H9 (cell line): ENCODE data around the gene ACOT7. TPM values are rescaled to one million over a fixed set of nuclear protein-coding genes. Genes with fewer than 3 reads are reported as not detected.

Experiments used
- DNase-seq: peaks from one replicate; pipeline ENCODE4 v3.0.0-alpha.2; 2017
- H2AFZ ChIP-seq: one replicate; pipeline ENCODE4 v1.6.1; 2013; ENCODE audit warnings: mild to moderate bottlenecking, low read length, control low read depth, moderate library complexity
- H2AK5ac ChIP-seq: 2 replicates; pipeline ENCODE4 v1.6.1; 2013; ENCODE audit warnings: low read length, control low read depth, mixed read lengths; ENCODE audit not compliant: insufficient read length
- H2BK120ac ChIP-seq: one replicate; pipeline ENCODE4 v1.6.1; 2013; ENCODE audit warnings: low read depth, mild to moderate bottlenecking, low read length, control low read depth, inconsistent platforms; ENCODE audit not compliant: poor library complexity, severe bottlenecking
- H2BK12ac ChIP-seq: 2 replicates; pipeline ENCODE4 v1.6.1; 2013; ENCODE audit warnings: low read length, control low read depth, mixed read lengths, low read depth; ENCODE audit not compliant: insufficient read length
- H2BK15ac ChIP-seq: 2 replicates; pipeline ENCODE4 v1.6.1; 2013; ENCODE audit warnings: low read depth, low read length, control low read depth
- H2BK20ac ChIP-seq: one replicate; pipeline ENCODE4 v1.6.1; 2013; ENCODE audit warnings: low read depth, mild to moderate bottlenecking, low read length, control low read depth, inconsistent platforms; ENCODE audit not compliant: poor library complexity, severe bottlenecking
- H2BK5ac ChIP-seq: 2 replicates; pipeline ENCODE4 v1.6.1; 2013; ENCODE audit warnings: low read length, control low read depth, mixed read lengths; ENCODE audit not compliant: insufficient read length
- H3K14ac ChIP-seq: 2 replicates; pipeline ENCODE4 v1.6.1; 2013; ENCODE audit warnings: low read length, control low read depth; ENCODE audit not compliant: insufficient read depth
- H3K18ac ChIP-seq: 2 replicates; pipeline ENCODE4 v1.6.1; 2013; ENCODE audit warnings: low read depth, mild to moderate bottlenecking, mixed read lengths, low read length, control low read depth; ENCODE audit not compliant: insufficient read length
- H3K23ac ChIP-seq: 2 replicates; pipeline ENCODE4 v1.6.1; 2013; ENCODE audit warnings: low read length, control low read depth, mixed read lengths, low read depth; ENCODE audit not compliant: insufficient read length
- H3K23me2 ChIP-seq: 2 replicates; pipeline ENCODE4 v1.6.1; 2013; ENCODE audit warnings: low read depth, mild to moderate bottlenecking, mixed read lengths, low read length, control low read depth; ENCODE audit not compliant: insufficient read length, poor library complexity, severe bottlenecking
- H3K27ac ChIP-seq: 2 replicates; pipeline ENCODE4 v1.5.1; 2013; ENCODE audit warnings: low read length, control low read depth, mixed read lengths, low read depth; ENCODE audit not compliant: insufficient read length
- H3K27me3 ChIP-seq: 2 replicates; pipeline ENCODE4 v1.6.1; 2013; ENCODE audit warnings: low read length, control low read depth, inconsistent platforms; ENCODE audit not compliant: insufficient read depth
- H3K4ac ChIP-seq: 2 replicates; pipeline ENCODE4 v1.6.1; 2013; ENCODE audit warnings: low read depth, mild to moderate bottlenecking, control low read depth, inconsistent platforms, low read length, moderate library complexity
- H3K4me1 ChIP-seq: 2 replicates; pipeline ENCODE4 v1.6.1; 2013; ENCODE audit warnings: low read length, control low read depth, inconsistent platforms; ENCODE audit not compliant: insufficient read depth
- H3K4me2 ChIP-seq: 2 replicates; pipeline ENCODE4 v1.6.1; 2013; ENCODE audit warnings: low read length, control low read depth, mixed read lengths; ENCODE audit not compliant: insufficient read length, insufficient read depth
- H3K56ac ChIP-seq: 2 replicates; pipeline ENCODE4 v1.6.1; 2013; ENCODE audit warnings: low read depth, mild to moderate bottlenecking, mixed read lengths, low read length, control low read depth; ENCODE audit not compliant: insufficient read length
- H3K79me1 ChIP-seq: 2 replicates; pipeline ENCODE4 v1.6.1; 2013; ENCODE audit warnings: low read depth, mild to moderate bottlenecking, moderate library complexity, low read length, control low read depth, inconsistent platforms; ENCODE audit not compliant: insufficient read depth, poor library complexity, severe bottlenecking
- H3K79me2 ChIP-seq: 2 replicates; pipeline ENCODE4 v1.6.1; 2013; ENCODE audit warnings: low read length, control low read depth, inconsistent platforms; ENCODE audit not compliant: insufficient read depth
- H3K9ac ChIP-seq: 2 replicates; pipeline ENCODE4 v1.6.1; 2013; ENCODE audit warnings: low read length, control low read depth, mixed read lengths; ENCODE audit not compliant: insufficient read length; ENCODE audit errors: extremely low read depth
- H3K9me3 ChIP-seq: one replicate; pipeline ENCODE4 v1.6.1; 2013; ENCODE audit warnings: low read depth, low read length, inconsistent platforms; ENCODE audit not compliant: control insufficient read depth
- H3T11ph ChIP-seq: one replicate; pipeline ENCODE4 v1.6.1; 2013; ENCODE audit warnings: mild to moderate bottlenecking, low read length, control low read depth, inconsistent platforms
- H4K20me1 ChIP-seq: one replicate; pipeline ENCODE4 v1.6.1; 2013; ENCODE audit not compliant: control insufficient read depth, insufficient read length, insufficient read depth
- H4K5ac ChIP-seq: 2 replicates; pipeline ENCODE4 v1.6.1; 2013; ENCODE audit warnings: low read depth, mild to moderate bottlenecking, mixed read lengths, low read length, control low read depth; ENCODE audit not compliant: insufficient read length
- H4K8ac ChIP-seq: replicated peaks from 2 replicates; pipeline ENCODE4 v1.6.1; 2013; ENCODE audit warnings: low read length, control low read depth, mixed read lengths, low read depth; ENCODE audit not compliant: insufficient read length
- H4K91ac ChIP-seq: 2 replicates; pipeline ENCODE4 v1.6.1; 2013; ENCODE audit warnings: low read depth, mild to moderate bottlenecking, moderate library complexity, mixed read lengths, low read length, control low read depth; ENCODE audit not compliant: insufficient read length
- H3K27ac Mint-ChIP-seq, 3 experiments: 2 replicates in 2 of 3; 3 replicates in 1 of 3; pipeline ENCODE4 v1.8.0; 2020 to 2021; ENCODE audit warnings: mixed read lengths in 3 of 3, mild to moderate bottlenecking in 1 of 3, moderate library complexity in 1 of 3
- H3K27me3 Mint-ChIP-seq: 2 replicates; pipeline ENCODE4 v1.8.0; 2021; ENCODE audit warnings: low read depth, mild to moderate bottlenecking, moderate library complexity, mixed read lengths
- H3K36me3 Mint-ChIP-seq, 3 experiments: 2 replicates in 2 of 3; 3 replicates in 1 of 3; pipeline ENCODE4 v1.8.0; 2020 to 2021; ENCODE audit warnings: low read depth in 3 of 3, mixed read lengths in 3 of 3; ENCODE audit not compliant: insufficient read depth in 1 of 3
- H3K4me1 Mint-ChIP-seq, 2 experiments: 2 replicates each; pipeline ENCODE4 v1.8.0; 2020; ENCODE audit warnings: mixed read lengths in 2 of 2
- H3K4me3 Mint-ChIP-seq, 2 experiments: 2 replicates in 1 of 2; 3 replicates in 1 of 2; pipeline ENCODE4 v1.8.0; 2020 to 2021; ENCODE audit warnings: mild to moderate bottlenecking in 2 of 2, mixed read lengths in 2 of 2, moderate library complexity in 1 of 2
- H3K9me3 Mint-ChIP-seq, 2 experiments: 2 replicates in 1 of 2; 3 replicates in 1 of 2; pipeline ENCODE4 v1.8.0; 2020; ENCODE audit warnings: mild to moderate bottlenecking in 2 of 2, mixed read lengths in 2 of 2, moderate library complexity in 1 of 2
- WGBS: extraction: QIAGEN DNeasy Blood & Tissue Kit; methylation state at CpG from one replicate; pipeline ENCODE4 v1.1.7; 2013; ENCODE audit warnings: missing lambda C conversion rate, low lambda C conversion rate, mixed read lengths; ENCODE audit not compliant: insufficient read length; ENCODE audit errors: extremely low coverage; 5-methylcytosine and 5-hydroxymethylcytosine counted together
- total RNA-seq: library from RNA; stranded (reverse); gene quantifications from 2 replicates; pipeline ENCODE4 v1.2.1, GENCODE V29; 2021
- TF ChIP-seq, protein P1 (sequence below): fragments of 200-600 bp; sonication (generic); conservative IDR thresholded peaks from 3 replicates; pipeline ENCODE4 v1.8.0; 2021; ENCODE audit warnings: antibody characterized with exemption, mild to moderate bottlenecking

ACOT7 gene
- total RNA-seq, 1 experiment from 2014 or later: 87.4 TPM

DNA sequence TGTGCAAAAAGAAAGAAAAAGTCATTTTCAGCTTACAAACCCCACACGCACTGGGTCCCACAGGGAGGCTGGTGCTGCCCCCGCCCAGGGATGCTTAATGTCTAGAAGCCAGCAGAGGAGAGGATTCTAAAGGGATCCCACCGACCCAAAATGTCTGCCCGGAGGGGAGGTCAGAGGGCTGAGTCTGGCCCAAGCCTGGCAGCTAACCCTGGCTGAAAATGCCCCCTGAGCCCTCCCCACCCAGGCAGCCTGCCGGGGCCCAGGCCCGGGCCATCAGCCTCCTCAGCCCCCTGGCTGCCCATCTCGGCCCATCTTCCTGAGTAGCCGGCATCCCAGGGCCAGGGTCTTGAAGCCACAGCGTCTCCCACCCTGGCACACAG, 33.5 kb downstream of the ACOT7 start:
- Histone ChIP-seq H3K4me1 (no peaks in the 10 kb centered on the region), H3K79me2 (peaks cover 5% of the 10 kb centered on the region; the same call in 1 of the 2 replicates)

More for the DNA sequence above, 33.5 kb downstream of the ACOT7 start:
- H2AFZ ChIP-seq: no peak overlapping the region
- H2BK12ac ChIP-seq: no peak overlapping the region
- H3K9me3 ChIP-seq: no peaks in the 10 kb centered on the region
- no peak overlapping the region for H2AK5ac ChIP-seq
- Mint-ChIP-seq H3K36me3 (peaks cover 10 to 13% (median 11%) of the 10 kb centered on the region in 3 experiments), H3K9me3 (peaks cover 9% of the 10 kb centered on the region in 2 experiments; a peak in 4 of 5 replicates), H3K4me3 (no peak overlapping the region), H3K27me3 (peaks cover 2% of the 10 kb centered on the region; the same call in 1 of the 2 replicates), H3K4me1 (peaks cover 21 to 33% of the 10 kb centered on the region in 2 experiments), H3K27ac (peak overlapping the region in 1 of 3 experiments; percentile 61; a peak in 2 of 7 replicates)
- no peaks in the 10 kb centered on the region for H3K27me3 ChIP-seq
- H4K91ac ChIP-seq: no peak overlapping the region
- no peak overlapping the region for H3K9ac ChIP-seq
- H4K20me1 ChIP-seq: no peaks in the 10 kb centered on the region
- no peaks in the 10 kb centered on the region for H3K79me1 ChIP-seq
- DNase-seq: no peak
- H3K23me2 ChIP-seq: no peaks in the 10 kb centered on the region
- H2BK20ac ChIP-seq: no peak overlapping the region
- peak overlapping the region; percentile 71; the same call in 1 of the 2 replicates for H3K14ac ChIP-seq
- H3K4ac ChIP-seq: no peak overlapping the region
- TF ChIP-seq, protein P1, sequence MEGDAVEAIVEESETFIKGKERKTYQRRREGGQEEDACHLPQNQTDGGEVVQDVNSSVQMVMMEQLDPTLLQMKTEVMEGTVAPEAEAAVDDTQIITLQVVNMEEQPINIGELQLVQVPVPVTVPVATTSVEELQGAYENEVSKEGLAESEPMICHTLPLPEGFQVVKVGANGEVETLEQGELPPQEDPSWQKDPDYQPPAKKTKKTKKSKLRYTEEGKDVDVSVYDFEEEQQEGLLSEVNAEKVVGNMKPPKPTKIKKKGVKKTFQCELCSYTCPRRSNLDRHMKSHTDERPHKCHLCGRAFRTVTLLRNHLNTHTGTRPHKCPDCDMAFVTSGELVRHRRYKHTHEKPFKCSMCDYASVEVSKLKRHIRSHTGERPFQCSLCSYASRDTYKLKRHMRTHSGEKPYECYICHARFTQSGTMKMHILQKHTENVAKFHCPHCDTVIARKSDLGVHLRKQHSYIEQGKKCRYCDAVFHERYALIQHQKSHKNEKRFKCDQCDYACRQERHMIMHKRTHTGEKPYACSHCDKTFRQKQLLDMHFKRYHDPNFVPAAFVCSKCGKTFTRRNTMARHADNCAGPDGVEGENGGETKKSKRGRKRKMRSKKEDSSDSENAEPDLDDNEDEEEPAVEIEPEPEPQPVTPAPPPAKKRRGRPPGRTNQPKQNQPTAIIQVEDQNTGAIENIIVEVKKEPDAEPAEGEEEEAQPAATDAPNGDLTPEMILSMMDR: no peak
- H3K27ac ChIP-seq: no peak overlapping the region
- H2BK120ac ChIP-seq: no peak overlapping the region
- H3K18ac ChIP-seq: no peak overlapping the region
- no peak overlapping the region for H2BK5ac ChIP-seq
- H2BK15ac ChIP-seq: no peak overlapping the region
- no peak overlapping the region for H4K5ac ChIP-seq
- no peak overlapping the region for H3T11ph ChIP-seq
- no peak overlapping the region for H3K4me2 ChIP-seq
- H3K23ac ChIP-seq: no peak overlapping the region
- no CpG with 5 or more reads among the region's 9 CpGs for WGBS
- H4K8ac ChIP-seq: no peak overlapping the region
- H3K56ac ChIP-seq: no peak overlapping the region
